Progenitor cell of endocrine pancreas (in vitro differentiated cells): Measurements from ENCODE around the gene SRP68. TPM values are rescaled to one million over a fixed set of nuclear protein-coding genes. Genes with fewer than 3 reads are reported as not detected.
A peak's percentile ranks its signal among the peaks of the same experiment; 100 is the strongest.
"Not testable (repeated sequence)": the region's sequence is repeated elsewhere in the genome, so short reads cannot be mapped to it uniquely, and the experiment has no call there.

Experiments used
- DNase-seq: peaks from one replicate; pipeline ENCODE4 v3.0.0; 2021; ENCODE audit warnings: low spot score; ENCODE audit not compliant: unreplicated experiment
- H3K27ac Mint-ChIP-seq: 2 replicates; pipeline ENCODE4 v1.8.0; 2021; ENCODE audit warnings: mild to moderate bottlenecking, moderate library complexity, mixed read lengths
- H3K27me3 Mint-ChIP-seq: 2 replicates; pipeline ENCODE4 v1.8.0; 2021; ENCODE audit warnings: mixed read lengths
- H3K36me3 Mint-ChIP-seq: 2 replicates; pipeline ENCODE4 v1.8.0; 2022; ENCODE audit warnings: mixed read lengths; ENCODE audit not compliant: insufficient read depth
- H3K4me1 Mint-ChIP-seq: 2 replicates; pipeline ENCODE4 v1.8.0; 2021; ENCODE audit warnings: low read depth, mixed read lengths
- H3K4me3 Mint-ChIP-seq: 2 replicates; pipeline ENCODE4 v1.8.0; 2021; ENCODE audit warnings: low read depth, mild to moderate bottlenecking, moderate library complexity, mixed read lengths
- H3K9me3 Mint-ChIP-seq: 2 replicates; pipeline ENCODE4 v1.8.0; 2021; ENCODE audit warnings: low read depth, mixed read lengths
- CTCF ChIP-seq: fragments of 200-600 bp; sonication (generic); IDR thresholded peaks from one replicate; pipeline ENCODE4 v1.5.0; 2021; ENCODE audit warnings: antibody characterized with exemption, mild to moderate bottlenecking; ENCODE audit not compliant: unreplicated experiment
- total RNA-seq: library from RNA; stranded (reverse); gene quantifications from 2 replicates; pipeline ENCODE4 v1.2.1, GENCODE V29; 2021

Gene SRP68
- total RNA-seq, 1 donor from 2014 or later: 74.9 TPM

DNA sequence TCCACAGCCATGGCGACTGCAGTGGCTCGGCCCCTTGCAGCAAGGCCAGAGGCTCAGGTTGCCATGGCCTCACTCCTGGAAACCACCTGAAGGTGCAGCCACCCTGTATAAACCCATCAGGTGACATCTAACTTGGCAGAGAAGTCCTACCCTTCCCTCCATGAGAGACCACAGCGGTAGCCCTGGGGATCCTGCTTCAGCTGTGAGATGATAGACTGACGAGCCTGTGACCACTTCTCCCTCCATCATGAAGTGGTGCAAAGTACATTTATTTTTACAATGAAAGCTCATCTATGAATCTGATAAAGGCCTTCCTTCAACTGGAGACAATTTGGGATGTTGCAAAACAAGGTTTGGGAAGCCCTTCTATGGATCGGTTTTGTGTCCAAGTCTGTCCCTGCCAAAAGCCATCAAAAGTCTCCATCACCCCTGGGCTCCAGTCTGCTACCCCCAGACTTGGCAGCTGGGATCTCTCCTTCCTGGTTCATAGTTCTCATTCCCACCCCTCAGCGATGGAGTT lies 8.5 kb upstream of the SRP68 start:
- Mint-ChIP-seq H3K36me3 (peaks cover 9% of the 10 kb centered on the region), H3K27me3 (peaks cover 35% of the 10 kb centered on the region), H3K9me3 (no peaks in the 10 kb centered on the region), H3K4me1 (peaks cover 35% of the 10 kb centered on the region), H3K4me3 (no peak overlapping the region), H3K27ac (no peak overlapping the region)
- no peak for DNase-seq
- no peak for TF ChIP-seq CTCF

- no peak for DNase-seq
- H3K36me3 Mint-ChIP-seq: peaks cover 7% of the 10 kb centered on the region
Observed at GRCh38 chr17:76079956-76080767, 7.8 kb upstream of the SRP68 start.

DNA sequence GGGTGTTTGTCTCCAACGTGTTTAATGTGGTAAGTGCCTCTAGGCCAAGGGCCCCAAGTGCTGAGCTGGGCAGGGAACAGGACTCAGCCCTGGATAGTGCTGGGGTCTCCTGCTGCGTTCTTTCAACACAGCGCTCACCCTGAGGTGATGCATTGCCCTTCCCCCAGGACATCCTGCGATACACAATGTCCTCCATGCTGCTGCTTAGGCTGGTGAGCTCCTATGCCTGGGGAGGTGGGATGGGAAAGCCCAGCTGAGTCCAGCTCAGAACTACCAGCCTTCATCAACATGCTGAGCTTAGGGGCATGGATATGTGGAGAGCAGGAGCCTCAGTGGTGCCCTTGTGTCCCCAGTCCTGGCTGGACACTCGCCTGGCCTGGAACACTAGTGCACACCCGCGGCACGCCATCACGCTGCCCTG lies 7.2 kb upstream of the SRP68 start:
- Mint-ChIP-seq H3K4me1 (peaks cover 30% of the 10 kb centered on the region), H3K27ac (no peak overlapping the region), H3K36me3 (peaks cover 6% of the 10 kb centered on the region), H3K27me3 (peaks cover 47% of the 10 kb centered on the region), H3K9me3 (no peaks in the 10 kb centered on the region), H3K4me3 (no peak overlapping the region)
- no peak for DNase-seq
- TF ChIP-seq CTCF: no peak

More at GRCh38 chr17:76079956-76080767, 7.8 kb upstream of the SRP68 start:
- TF ChIP-seq CTCF: peak; percentile 44
- no peaks in the 10 kb centered on the region for H3K9me3 Mint-ChIP-seq
- peaks cover 41% of the 10 kb centered on the region for H3K27me3 Mint-ChIP-seq
- no peak overlapping the region for H3K27ac Mint-ChIP-seq
- H3K4me1 Mint-ChIP-seq: peaks cover 32% of the 10 kb centered on the region
- H3K4me3 Mint-ChIP-seq: no peak overlapping the region

DNA sequence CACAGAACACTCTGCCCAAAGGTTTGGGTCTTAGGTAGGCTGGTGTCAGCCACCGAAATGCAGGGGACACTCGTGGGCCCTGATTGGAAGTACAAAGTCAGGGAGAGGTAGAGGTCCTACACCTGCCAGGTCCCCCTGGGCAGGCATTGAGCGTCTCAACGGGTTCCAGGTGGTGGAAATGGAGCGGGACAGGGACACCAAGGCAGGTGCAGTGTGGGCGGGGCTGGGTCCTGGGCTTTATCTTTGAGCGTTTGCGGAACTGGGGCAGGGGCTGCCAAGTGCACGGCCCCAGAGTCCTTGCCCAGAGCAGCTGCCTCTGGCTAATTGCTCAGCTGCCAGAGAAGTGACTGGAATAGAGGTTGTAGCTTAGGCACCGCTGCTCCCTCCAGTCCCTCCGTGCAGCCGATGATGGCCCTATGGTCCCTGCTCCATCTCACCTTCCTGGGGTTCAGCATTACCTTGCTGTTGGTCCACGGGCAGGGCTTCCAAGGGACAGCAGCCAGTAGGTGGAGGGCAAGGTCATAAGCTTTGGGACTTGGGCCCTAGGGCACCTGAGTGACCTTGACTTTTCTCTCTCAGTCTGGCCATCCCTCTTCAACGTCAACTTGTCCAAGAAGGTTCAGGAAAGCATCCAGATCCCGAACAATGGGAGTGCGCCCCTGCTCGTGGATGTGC lies 6.7 kb upstream of the SRP68 start, which contains the start of gene ZACN:
Gene ZACN (plus strand): TSS at position 323 of the 675 bp plus-strand sequence. CDS start 83 bp downstream, at position 406.
- H3K36me3 Mint-ChIP-seq: peaks cover 1% of the 10 kb centered on the region
- no peak for DNase-seq
- TF ChIP-seq CTCF: no peak
- peaks cover 26% of the 10 kb centered on the region for H3K4me1 Mint-ChIP-seq
- H3K4me3 Mint-ChIP-seq: no peak within 1 kb of the TSS
- H3K27me3 Mint-ChIP-seq: peaks cover 50% of the 10 kb centered on the region
- H3K9me3 Mint-ChIP-seq: no peaks in the 10 kb centered on the region
- H3K27ac Mint-ChIP-seq: no peak within 1 kb of the TSS

DNA sequence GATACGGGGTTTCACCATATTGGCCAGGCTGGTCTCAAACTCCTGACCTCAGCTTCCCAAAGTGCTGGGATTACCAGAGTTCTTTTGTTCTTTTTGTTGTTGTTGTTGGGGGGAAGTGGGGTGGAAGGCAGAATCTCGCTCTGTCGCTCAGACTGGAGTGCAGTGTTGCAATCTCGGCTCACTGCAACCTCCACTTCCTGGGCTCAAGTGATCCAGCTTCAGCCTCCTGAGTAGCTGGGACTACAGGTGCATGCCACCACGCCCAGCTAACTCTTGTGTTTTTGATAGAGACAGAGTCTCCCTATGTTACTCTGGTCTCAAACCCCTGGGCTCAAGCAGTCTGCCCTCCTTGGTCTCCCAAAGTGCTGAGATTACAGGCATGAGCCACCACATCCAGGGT lies 6.1 kb upstream of the SRP68 start:
- H3K4me3 Mint-ChIP-seq: not testable (repeated sequence)
- H3K4me1 Mint-ChIP-seq: peaks cover 26% of the 10 kb centered on the region

More for the DNA sequence above, 6.1 kb upstream of the SRP68 start:
- DNase-seq, H3K36me3 Mint-ChIP-seq, H3K9me3 Mint-ChIP-seq, H3K27ac Mint-ChIP-seq: not testable (repeated sequence)
- H3K27me3 Mint-ChIP-seq: peaks cover 56% of the 10 kb centered on the region
